SU-DHL-6 (cell line): ENCODE measurements around the gene TP73.

Source experiments
- H2AFZ ChIP-seq: fragments of 200-600 bp; sonication (generic); 2 replicates; pipeline ENCODE4 v1.6.1; 2014; ENCODE audit warnings: low read depth, mild to moderate bottlenecking, moderate library complexity, mixed read lengths, antibody characterized with exemption, low read length; ENCODE audit not compliant: severe bottlenecking
- H3F3A ChIP-seq: fragments of 200-600 bp; shearing (Covaris generic); 2 replicates; pipeline ENCODE4 v1.6.0; 2016; ENCODE audit warnings: antibody characterized with exemption, mild to moderate bottlenecking; ENCODE audit not compliant: insufficient read depth
- H3K27ac ChIP-seq: fragments of 200-600 bp; sonication (generic); 2 replicates; pipeline ENCODE4 v1.5.1; 2016; ENCODE audit warnings: low read depth, mild to moderate bottlenecking, low read length, moderate library complexity, mixed read lengths
- H3K27me3 ChIP-seq: fragments of 200-600 bp; sonication (generic), shearing (Covaris generic); 2 replicates; pipeline ENCODE4 v1.6.0; 2014; ENCODE audit warnings: mild to moderate bottlenecking, low read length
- H3K36me3 ChIP-seq: fragments of 200-600 bp; sonication (generic); 2 replicates; pipeline ENCODE4 v1.6.1; 2014; ENCODE audit warnings: mild to moderate bottlenecking, low read length, mixed read lengths
- H3K4me2 ChIP-seq: fragments of 300-600, 200-600 bp; shearing (Covaris generic), sonication (generic); 2 replicates; pipeline ENCODE4 v1.6.0; 2014; ENCODE audit warnings: low read length, low read depth, mild to moderate bottlenecking; ENCODE audit not compliant: poor library complexity, severe bottlenecking
- H3K4me3 ChIP-seq: fragments of 200-600 bp; sonication (generic); 2 replicates; pipeline ENCODE4 v1.5.1; 2014; ENCODE audit warnings: antibody characterized with exemption, low read length, mild to moderate bottlenecking, mixed read lengths; ENCODE audit not compliant: insufficient read depth, poor library complexity, severe bottlenecking
- H3K79me2 ChIP-seq: fragments of 200-600 bp; sonication (generic); 2 replicates; pipeline ENCODE4 v1.6.1; 2014; ENCODE audit warnings: mild to moderate bottlenecking, low read length, moderate library complexity; ENCODE audit not compliant: insufficient read depth
- H3K9ac ChIP-seq: fragments of 200-600 bp; sonication (generic); 2 replicates; pipeline ENCODE4 v1.7.0; 2014; ENCODE audit warnings: mild to moderate bottlenecking, low read length
- H3K9me2 ChIP-seq: fragments of 200-600 bp; sonication (generic); replicated peaks from 2 replicates; pipeline ENCODE4 v1.6.1; 2014; ENCODE audit warnings: low read length; ENCODE audit not compliant: insufficient read depth
- H3K9me3 ChIP-seq: fragments of 200-600 bp; sonication (generic); 2 replicates; pipeline ENCODE4 v1.6.1; 2014; ENCODE audit warnings: low read length, mixed read lengths; ENCODE audit not compliant: insufficient read depth
- H4K20me1 ChIP-seq: fragments of 200-600 bp; sonication (generic); 2 replicates; pipeline ENCODE4 v1.6.1; 2014; ENCODE audit warnings: low read depth, mild to moderate bottlenecking, antibody characterized with exemption, low read length, moderate library complexity, mixed read lengths
- CTCF ChIP-seq: fragments of 200-600 bp; sonication (generic); IDR thresholded peaks from one replicate; pipeline ENCODE4 v1.5.1; 2017; ENCODE audit warnings: antibody characterized with exemption, mild to moderate bottlenecking, low read length, moderate library complexity; ENCODE audit not compliant: insufficient read depth, poor library complexity, severe bottlenecking
- EZH2phosphoT487 ChIP-seq: fragments of 200-600 bp; sonication (generic), shearing (Covaris generic); conservative IDR thresholded peaks from 2 replicates; pipeline ENCODE4 v1.6.1; 2018; ENCODE audit warnings: mild to moderate bottlenecking, antibody characterized with exemption, low read length, moderate library complexity, mixed read lengths

TP73 gene

GRCh38 chr1:3627515-3628253 is 24.6 kb upstream of the TP73 start:
- no peak overlapping the region for H2AFZ ChIP-seq
- no peak overlapping the region for H3K4me2 ChIP-seq
- no peaks in the 10 kb centered on the region for H3K27me3 ChIP-seq
- no peaks in the 10 kb centered on the region for H3K79me2 ChIP-seq
- no peak overlapping the region for H3K9ac ChIP-seq
- no peaks in the 10 kb centered on the region for H4K20me1 ChIP-seq
- no peaks in the 10 kb centered on the region for H3F3A ChIP-seq
- TF ChIP-seq EZH2phosphoT487, result no peak
- TF ChIP-seq CTCF, result no peak
- no peak overlapping the region for H3K27ac ChIP-seq
- no peaks in the 10 kb centered on the region for H3K9me2 ChIP-seq
- no peaks in the 10 kb centered on the region for H3K9me3 ChIP-seq
- H3K36me3 ChIP-seq, result no peaks in the 10 kb centered on the region
- H3K4me3 ChIP-seq, result no peak overlapping the region

DNA sequence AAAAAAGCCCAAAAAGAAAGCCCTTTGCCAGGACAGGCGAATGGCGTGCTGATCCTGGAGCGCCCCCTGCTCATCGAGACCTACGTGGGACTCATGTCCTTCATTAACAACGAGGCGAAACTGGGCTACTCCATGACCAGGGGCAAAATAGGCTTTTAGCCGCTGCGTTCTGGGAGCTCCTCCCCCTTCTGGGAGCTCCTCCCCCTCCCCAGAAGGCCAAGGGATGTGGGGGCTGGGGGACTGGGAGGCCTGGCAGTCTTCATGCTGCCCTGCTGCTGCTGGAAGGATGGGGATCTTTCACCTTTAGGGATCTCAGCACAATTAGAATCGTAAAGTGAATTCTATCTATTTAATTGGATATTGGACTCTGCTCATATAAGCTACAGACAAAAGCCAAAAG is 23.9 kb upstream of the TP73 start:
- Histone ChIP-seq H3K36me3 (no peaks in the 10 kb centered on the region), H3K79me2 (no peaks in the 10 kb centered on the region), H3K9me2 (no peaks in the 10 kb centered on the region), H3K9ac (no peak overlapping the region), H3K4me2 (no peak overlapping the region), H3K9me3 (no peaks in the 10 kb centered on the region), H3K27me3 (no peaks in the 10 kb centered on the region), H3F3A (no peaks in the 10 kb centered on the region), H3K27ac (no peak overlapping the region), H3K4me3 (no peak overlapping the region), H4K20me1 (no peaks in the 10 kb centered on the region), H2AFZ (no peak overlapping the region)
- TF ChIP-seq EZH2phosphoT487, result no peak
- no peak for TF ChIP-seq CTCF

DNA sequence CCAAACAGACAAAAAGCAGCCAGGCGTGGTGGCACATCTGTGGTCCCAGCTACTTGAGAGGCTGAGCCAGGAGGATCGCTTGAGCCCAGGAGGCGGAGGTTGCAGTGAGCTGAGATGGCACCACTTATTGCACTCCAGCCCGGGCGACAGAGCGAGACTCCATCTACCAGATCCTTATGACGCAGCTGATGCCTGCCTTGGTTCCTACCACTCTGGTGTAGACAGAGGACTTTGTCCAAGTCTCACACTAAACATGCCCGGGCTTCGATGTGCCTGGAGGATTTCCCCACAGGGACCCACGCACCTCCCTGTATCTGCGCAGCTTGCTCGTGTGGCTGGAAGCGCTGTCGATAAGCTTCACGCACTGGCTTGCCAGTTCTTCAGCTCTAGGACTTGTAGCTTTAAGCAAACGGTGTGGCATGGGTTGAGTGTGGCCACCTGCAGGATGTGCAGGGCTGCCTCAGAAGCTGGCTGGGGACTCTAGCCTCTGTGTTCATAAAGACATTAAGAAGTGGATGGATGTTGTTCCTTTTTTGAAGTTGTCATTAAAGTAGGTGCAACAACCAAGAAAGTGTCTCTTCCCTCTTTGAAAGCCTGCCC is 22.7 kb upstream of the TP73 start:
- Histone ChIP-seq H3K4me2 (no peak overlapping the region), H4K20me1 (no peaks in the 10 kb centered on the region), H3K36me3 (no peaks in the 10 kb centered on the region), H3K27me3 (no peaks in the 10 kb centered on the region), H3K27ac (no peak overlapping the region), H2AFZ (no peak overlapping the region), H3K9me2 (no peaks in the 10 kb centered on the region), H3K9ac (no peak overlapping the region), H3K9me3 (no peaks in the 10 kb centered on the region), H3K4me3 (no peak overlapping the region), H3K79me2 (no peaks in the 10 kb centered on the region), H3F3A (no peaks in the 10 kb centered on the region)
- no peak for TF ChIP-seq EZH2phosphoT487
- TF ChIP-seq CTCF, result no peak
